Hepatocyte (in vitro differentiated cells): Measurements from ENCODE around the gene WDR59. TPM values are rescaled to one million over a fixed set of nuclear protein-coding genes. Genes with fewer than 3 reads are reported as not detected.

Experiments
- DNase-seq: peaks from one replicate; pipeline ENCODE4 v3.0.0-alpha.2; 2016; ENCODE audit warnings: low spot score
- H2AFZ ChIP-seq: fragments of 200-600 bp; sonication (generic); 2 replicates; pipeline ENCODE4 v1.6.0; 2016; ENCODE audit warnings: antibody characterized with exemption, mild to moderate bottlenecking
- H3K27ac ChIP-seq: fragments of 200-600 bp; sonication (generic); 2 replicates; pipeline ENCODE4 v1.5.1; 2016; ENCODE audit warnings: mild to moderate bottlenecking
- H3K27me3 ChIP-seq: fragments of 200-600 bp; sonication (generic); 2 replicates; pipeline ENCODE4 v1.6.1; 2016
- H3K36me3 ChIP-seq: fragments of 200-600 bp; sonication (generic); replicated peaks from 2 replicates; pipeline ENCODE4 v1.5.1; 2016; ENCODE audit warnings: low read depth; ENCODE audit not compliant: insufficient read depth
- H3K4me1 ChIP-seq: fragments of 200-600 bp; sonication (generic); 2 replicates; pipeline ENCODE4 v1.5.1; 2016; ENCODE audit warnings: mild to moderate bottlenecking, moderate library complexity; ENCODE audit not compliant: insufficient read depth
- H3K4me2 ChIP-seq: fragments of 200-600 bp; sonication (generic); 2 replicates; pipeline ENCODE4 v1.6.0; 2016
- H3K4me3 ChIP-seq: fragments of 200-600 bp; sonication (generic); 2 replicates; pipeline ENCODE4 v1.5.1; 2016; ENCODE audit warnings: mild to moderate bottlenecking
- H3K79me2 ChIP-seq: fragments of 200-600 bp; sonication (generic); 2 replicates; pipeline ENCODE4 v1.6.0; 2017; ENCODE audit warnings: mild to moderate bottlenecking
- H3K9me2 ChIP-seq: fragments of 200-600 bp; sonication (generic); replicated peaks from 2 replicates; pipeline ENCODE4 v1.6.0; 2017; ENCODE audit warnings: mild to moderate bottlenecking; ENCODE audit not compliant: insufficient read depth
- H3K9me3 ChIP-seq: fragments of 200-600 bp; sonication (generic); 2 replicates; pipeline ENCODE4 v1.5.1; 2016; ENCODE audit warnings: low read depth, mild to moderate bottlenecking
- H4K20me1 ChIP-seq: fragments of 200-600 bp; sonication (generic); 2 replicates; pipeline ENCODE4 v1.6.0; 2016; ENCODE audit warnings: mild to moderate bottlenecking; ENCODE audit not compliant: insufficient read depth, poor library complexity, severe bottlenecking
- CTCF ChIP-seq: fragments of 200-600 bp; sonication (generic); IDR thresholded peaks from 2 replicates; pipeline ENCODE4 v1.5.1; 2016; ENCODE audit warnings: antibody characterized with exemption, mild to moderate bottlenecking; ENCODE audit not compliant: poor library complexity
- EZH2 ChIP-seq: fragments of 200-600 bp; sonication (generic); IDR thresholded peaks from 2 replicates; pipeline ENCODE4 v1.6.1; 2016; ENCODE audit warnings: antibody characterized with exemption, mild to moderate bottlenecking, borderline replicate concordance
- EZH2phosphoT487 ChIP-seq: fragments of 200-600 bp; sonication (generic); IDR thresholded peaks from one replicate; pipeline ENCODE4 v1.6.1; 2018; ENCODE audit warnings: antibody characterized with exemption, mild to moderate bottlenecking, low read depth, moderate library complexity; ENCODE audit not compliant: unreplicated experiment, severe bottlenecking
- WGBS: methylation state at CpG from one replicate; pipeline ENCODE4 v1.1.6; 2016; ENCODE audit warnings: low lambda C conversion rate; ENCODE audit errors: missing lambda C conversion rate; 5-methylcytosine and 5-hydroxymethylcytosine counted together
- polyA plus RNA-seq: library from polyadenylated mRNA; unstranded; fragments of >200 nt; fragmentation: Nextera tagmentation; extraction: Ambion mirVana; gene quantifications from 2 replicates; pipeline ENCODE4 v1.2.1, GENCODE V29; 2016
- total RNA-seq: library from RNA; depleted of rRNA; stranded (reverse); fragments of >200 nt; gene quantifications from 2 replicates; pipeline ENCODE4 v1.2.3, GENCODE V29; 2014

The WDR59 gene
- total and polyA plus RNA-seq, 2 experiments from 2014 or later, result 32.8 to 35.7 TPM

GRCh38 chr16:74951206-74951605 is 33.7 kb downstream of the WDR59 start:
- 94% methylated on average over 11 of the region's 11 CpGs for WGBS
- Histone ChIP-seq H3K27me3 (no peaks in the 10 kb centered on the region), H3K4me3 (no peak overlapping the region), H2AFZ (no peak overlapping the region), H3K4me1 (no peaks in the 10 kb centered on the region), H3K27ac (no peak overlapping the region), H3K79me2 (no peaks in the 10 kb centered on the region), H3K9me3 (no peaks in the 10 kb centered on the region), H3K36me3 (no peaks in the 10 kb centered on the region), H4K20me1 (no peaks in the 10 kb centered on the region), H3K9me2 (no peaks in the 10 kb centered on the region), H3K4me2 (no peak overlapping the region)
- TF ChIP-seq EZH2 (no peak), CTCF (no peak), EZH2phosphoT487 (no peak)
- no peak for DNase-seq

- Histone ChIP-seq H3K9me2 (no peaks in the 10 kb centered on the region), H3K79me2 (no peaks in the 10 kb centered on the region), H3K36me3 (no peaks in the 10 kb centered on the region), H3K4me1 (no peaks in the 10 kb centered on the region), H2AFZ (no peak overlapping the region), H3K9me3 (no peaks in the 10 kb centered on the region), H3K4me2 (no peak overlapping the region), H3K27me3 (no peaks in the 10 kb centered on the region), H4K20me1 (no peaks in the 10 kb centered on the region), H3K27ac (no peak overlapping the region), H3K4me3 (no peak overlapping the region)
- TF ChIP-seq CTCF, result no peak
- TF ChIP-seq EZH2phosphoT487, result no peak
- TF ChIP-seq EZH2, result no peak
- DNase-seq, result no peak
- WGBS, result 97% methylated on average over 7 of the region's 7 CpGs
These were observed 34.4 kb downstream of the WDR59 start for GRCh38 chr16:74950511-74950910.

GRCh38 chr16:74949309-74949708 is 35.6 kb downstream of the WDR59 start:
- TF ChIP-seq CTCF (no peak), EZH2 (no peak), EZH2phosphoT487 (no peak)
- H3K4me2 ChIP-seq, result no peak overlapping the region
- no peaks in the 10 kb centered on the region for H3K4me1 ChIP-seq
- H3K9me2 ChIP-seq, result no peaks in the 10 kb centered on the region
- no peaks in the 10 kb centered on the region for H4K20me1 ChIP-seq
- WGBS, result 80% methylated on average over 3 of the region's 3 CpGs
- no peak for DNase-seq
- H3K36me3 ChIP-seq, result no peaks in the 10 kb centered on the region
- no peak overlapping the region for H2AFZ ChIP-seq
- no peaks in the 10 kb centered on the region for H3K9me3 ChIP-seq
- no peak overlapping the region for H3K27ac ChIP-seq
- no peaks in the 10 kb centered on the region for H3K27me3 ChIP-seq
- H3K79me2 ChIP-seq, result no peaks in the 10 kb centered on the region
- H3K4me3 ChIP-seq, result no peak overlapping the region

GRCh38 chr16:74944466-74944865 is 40.5 kb downstream of the WDR59 start:
- H3K4me1 ChIP-seq, result no peaks in the 10 kb centered on the region
- no peaks in the 10 kb centered on the region for H3K36me3 ChIP-seq

More at GRCh38 chr16:74944466-74944865, 40.5 kb downstream of the WDR59 start:
- no peaks in the 10 kb centered on the region for H3K9me3 ChIP-seq
- no peak overlapping the region for H3K4me3 ChIP-seq
- H4K20me1 ChIP-seq, result no peaks in the 10 kb centered on the region
- WGBS, result 92% methylated on average over 6 of the region's 6 CpGs
- H2AFZ ChIP-seq, result no peak overlapping the region
- no peaks in the 10 kb centered on the region for H3K27me3 ChIP-seq
- DNase-seq, result no peak
- no peaks in the 10 kb centered on the region for H3K9me2 ChIP-seq
- no peaks in the 10 kb centered on the region for H3K79me2 ChIP-seq
- H3K4me2 ChIP-seq, result no peak overlapping the region
- TF ChIP-seq EZH2phosphoT487, result no peak
- TF ChIP-seq EZH2, result no peak
- TF ChIP-seq CTCF, result no peak
- no peak overlapping the region for H3K27ac ChIP-seq
